Right renal cortex interstitium (tissue), 3 donors: ENCODE results near the gene XPNPEP2. TPM values are rescaled to one million over a fixed set of nuclear protein-coding genes. Genes with fewer than 3 reads are reported as not detected.
A peak's percentile ranks its signal among the peaks of the same experiment; 100 is the strongest.

Source experiments
- DNase-seq, 3 donors: peaks; one replicate each; pipeline ENCODE4 v3.0.0-alpha.2; 2013; ENCODE audit warnings: low read depth in 3 of 3, low spot score in 2 of 3
- polyA plus RNA-seq, 3 donors: library from polyadenylated mRNA; unstranded; fragments of 120-200 nt; gene quantifications; one replicate each; pipeline ENCODE4 v1.2.1, GENCODE V29; 2013; ENCODE audit not compliant: insufficient read length in 3 of 3

XPNPEP2 gene, protein sequence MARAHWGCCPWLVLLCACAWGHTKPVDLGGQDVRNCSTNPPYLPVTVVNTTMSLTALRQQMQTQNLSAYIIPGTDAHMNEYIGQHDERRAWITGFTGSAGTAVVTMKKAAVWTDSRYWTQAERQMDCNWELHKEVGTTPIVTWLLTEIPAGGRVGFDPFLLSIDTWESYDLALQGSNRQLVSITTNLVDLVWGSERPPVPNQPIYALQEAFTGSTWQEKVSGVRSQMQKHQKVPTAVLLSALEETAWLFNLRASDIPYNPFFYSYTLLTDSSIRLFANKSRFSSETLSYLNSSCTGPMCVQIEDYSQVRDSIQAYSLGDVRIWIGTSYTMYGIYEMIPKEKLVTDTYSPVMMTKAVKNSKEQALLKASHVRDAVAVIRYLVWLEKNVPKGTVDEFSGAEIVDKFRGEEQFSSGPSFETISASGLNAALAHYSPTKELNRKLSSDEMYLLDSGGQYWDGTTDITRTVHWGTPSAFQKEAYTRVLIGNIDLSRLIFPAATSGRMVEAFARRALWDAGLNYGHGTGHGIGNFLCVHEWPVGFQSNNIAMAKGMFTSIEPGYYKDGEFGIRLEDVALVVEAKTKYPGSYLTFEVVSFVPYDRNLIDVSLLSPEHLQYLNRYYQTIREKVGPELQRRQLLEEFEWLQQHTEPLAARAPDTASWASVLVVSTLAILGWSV
- polyA plus RNA-seq: 100 to 1,000 TPM in 1 of 3 donors, 10 to 100 TPM in 2; 53.7 to 101 (median 56.2) TPM

GRCh38 chrX:129738466-129739308, at the start of gene XPNPEP2:
XPNPEP2 (plus strand) TSS chrX:129738979; CDS start chrX:129739214, 235 bp downstream.
- DNase-seq: peak in 2 of 3 donors; percentile 21 to 38

DNA sequence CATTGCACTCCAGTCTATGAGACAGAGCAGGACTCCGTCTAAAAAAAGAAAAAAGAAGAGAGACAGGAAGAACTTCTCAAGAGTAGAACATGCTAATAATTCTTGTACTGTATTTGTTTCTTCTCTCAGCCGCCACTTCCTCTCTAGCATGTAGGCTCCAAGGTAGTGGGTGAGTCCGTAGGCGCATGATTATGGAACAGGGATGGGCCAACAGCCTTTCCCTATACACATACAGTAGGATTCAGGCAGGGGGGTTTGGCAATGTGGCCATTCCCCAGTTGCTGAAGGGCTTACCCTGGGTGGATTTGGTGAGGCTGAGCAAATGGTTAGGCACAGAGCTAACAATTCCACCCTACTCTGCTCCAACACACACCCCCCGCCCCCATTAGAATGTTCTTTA, 49.0 kb upstream of the XPNPEP2 start:
- DNase-seq: no peak

- DNase-seq: no peak
Measured at GRCh38 chrX:129690435-129690834, 48.3 kb upstream of the XPNPEP2 start.

DNA sequence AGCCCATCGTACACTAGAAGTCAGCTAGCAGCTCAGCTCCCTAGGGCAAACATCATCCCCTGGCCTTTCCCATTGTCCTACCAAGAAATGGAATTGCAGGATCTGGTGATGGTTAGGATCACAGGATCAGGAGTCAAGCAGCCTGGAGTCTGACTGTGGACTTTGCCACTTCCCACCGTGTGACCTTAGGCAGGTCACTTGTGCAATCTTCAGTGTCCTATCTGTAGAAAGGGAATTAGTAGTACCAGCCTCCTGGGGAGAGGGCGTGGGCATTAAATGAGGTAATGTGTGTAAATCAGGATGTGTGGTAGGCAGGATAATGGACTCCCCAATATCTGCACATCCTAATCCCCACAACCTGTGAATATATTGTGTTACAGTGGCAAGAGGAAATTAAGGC, 45.4 kb upstream of the XPNPEP2 start:
- DNase-seq: no peak

DNA sequence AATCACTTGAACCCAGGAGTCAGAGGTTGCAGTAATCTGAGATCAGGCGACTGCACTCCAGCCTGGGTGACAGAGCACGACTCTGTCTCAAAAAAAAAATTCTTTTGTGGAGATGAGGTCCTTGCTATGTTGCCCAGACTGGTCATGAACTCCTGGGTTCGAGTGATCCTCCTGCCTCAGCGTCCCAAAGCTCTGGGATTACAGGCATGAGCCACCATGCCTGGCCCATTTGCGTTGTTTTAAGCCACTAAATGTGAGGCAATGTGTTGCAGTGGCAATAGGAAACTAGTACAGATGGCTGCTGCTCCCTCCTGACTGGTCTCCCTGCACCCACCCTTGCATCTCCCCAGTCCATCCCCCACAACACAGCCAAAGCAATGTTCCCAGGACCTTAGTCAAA, 44.0 kb upstream of the XPNPEP2 start:
- DNase-seq: no peak

DNA sequence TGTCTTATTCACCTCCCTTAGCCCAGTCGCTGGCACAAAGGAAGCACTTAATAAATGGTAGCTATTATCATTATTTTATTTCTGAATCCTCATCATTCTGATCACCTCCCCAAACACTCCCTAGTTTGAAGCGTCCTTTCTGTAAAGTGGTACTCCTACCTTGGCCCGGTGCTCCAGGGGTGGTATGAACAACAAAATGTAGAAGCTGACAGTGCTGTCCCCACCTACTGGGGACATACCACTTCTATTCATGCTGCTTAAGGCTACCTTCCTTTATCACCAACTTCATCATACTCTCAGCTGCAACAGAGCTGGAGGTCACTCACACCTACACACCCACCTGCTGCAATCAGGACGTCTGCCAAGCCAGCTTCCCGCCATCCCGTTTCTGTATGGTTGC, 43.2 kb upstream of the XPNPEP2 start:
- DNase-seq: no peak

DNA sequence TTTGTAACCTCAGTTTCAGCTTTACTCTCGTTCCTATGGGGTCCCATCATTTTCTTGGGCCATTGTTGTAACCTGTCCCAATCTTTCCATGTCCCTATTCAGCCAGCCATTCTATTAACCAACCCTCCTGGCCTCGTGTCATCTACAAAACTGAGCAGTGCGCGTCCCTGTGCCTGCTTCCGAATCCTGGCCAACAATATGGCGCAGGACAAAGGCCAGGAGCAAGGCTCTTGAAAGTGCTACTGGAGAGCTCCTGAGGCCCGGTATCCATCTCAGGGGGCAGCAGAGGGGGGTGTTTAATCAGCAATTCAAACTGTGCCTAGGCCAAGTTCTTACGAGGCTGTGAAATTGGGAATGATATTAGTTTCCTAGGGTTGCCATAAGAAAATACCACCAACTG, 42.8 kb upstream of the XPNPEP2 start:
- no peak for DNase-seq

GRCh38 chrX:129696463-129697155, 42.2 kb upstream of the XPNPEP2 start:
- no peak for DNase-seq

DNA sequence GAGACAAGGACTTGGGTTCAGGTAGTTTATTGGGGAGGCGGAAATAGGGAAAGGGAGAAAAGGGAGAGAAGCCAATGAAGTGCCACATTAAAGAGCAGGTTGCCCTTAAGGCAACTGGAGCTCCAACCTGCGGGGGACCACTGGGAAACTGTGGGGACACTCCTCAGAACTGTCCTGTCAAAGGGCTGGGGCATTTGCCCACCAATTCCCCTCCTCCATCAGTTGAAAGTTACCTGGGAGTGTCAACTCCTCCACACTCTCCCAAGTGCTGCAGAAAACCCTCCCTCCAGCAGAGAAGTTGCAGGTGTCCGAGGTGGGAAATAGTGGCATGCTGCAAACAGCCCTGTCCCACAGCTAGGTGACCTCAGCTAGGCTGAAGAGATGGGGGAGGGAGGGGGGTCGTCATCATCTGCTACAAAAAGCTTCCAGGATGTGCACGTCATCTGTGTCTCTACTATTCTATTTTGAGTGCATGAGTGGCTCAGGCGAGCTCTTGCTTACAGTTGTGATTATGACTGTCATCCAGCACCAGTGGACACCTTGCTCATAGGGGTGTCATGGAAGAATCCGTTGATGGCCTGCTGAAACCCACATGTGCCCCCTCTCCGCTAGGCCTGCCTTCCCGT, 41.5 kb upstream of the XPNPEP2 start:
- no peak for DNase-seq

- DNase-seq: no peak
Measured at GRCh38 chrX:129698150-129698549, 40.6 kb upstream of the XPNPEP2 start.

- no peak for DNase-seq
Measured at GRCh38 chrX:129700536-129700935, 38.2 kb upstream of the XPNPEP2 start.

GRCh38 chrX:129701624-129702069, 37.1 kb upstream of the XPNPEP2 start:
- DNase-seq: no peak

DNA sequence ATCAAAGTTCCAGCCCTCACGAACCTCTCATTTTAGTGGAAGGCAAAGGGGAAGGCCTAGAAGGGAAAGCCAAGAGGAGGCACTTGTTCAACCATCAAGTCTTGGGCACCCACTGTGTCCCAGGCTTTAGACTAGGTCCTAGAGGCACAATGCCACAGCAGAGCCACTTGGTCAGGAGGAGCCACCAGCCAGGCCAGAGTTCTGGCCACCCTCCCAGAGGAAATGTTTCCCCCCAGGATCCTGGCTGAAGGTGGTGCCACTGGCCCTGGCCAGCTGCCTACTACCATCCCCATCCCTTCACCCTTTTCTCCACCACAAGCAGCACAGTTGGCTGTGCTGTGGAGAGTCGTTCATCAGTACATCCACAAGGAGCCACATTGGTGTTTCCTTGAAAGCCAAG, 34.3 kb upstream of the XPNPEP2 start:
- no peak for DNase-seq

GRCh38 chrX:129705377-129705925, 33.3 kb upstream of the XPNPEP2 start:
- DNase-seq: no peak

DNA sequence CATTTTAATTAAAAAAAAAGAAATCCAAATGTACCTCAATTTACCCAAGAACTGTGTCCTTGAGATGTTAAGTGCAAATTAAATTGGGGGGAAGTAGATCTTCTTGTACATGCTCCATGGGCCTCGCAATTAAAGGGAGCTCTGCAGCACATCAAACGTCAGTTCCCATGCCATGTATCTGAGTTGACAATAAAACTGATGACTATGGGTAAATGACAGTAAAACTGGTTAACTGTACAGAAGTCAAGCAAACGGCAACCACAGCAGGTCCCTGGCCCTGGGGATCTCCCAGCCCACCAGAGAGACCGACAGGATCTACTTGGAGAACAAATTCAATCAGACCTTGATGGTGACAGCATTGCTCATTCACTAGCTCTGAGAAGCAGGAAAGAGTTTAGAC, 32.8 kb upstream of the XPNPEP2 start:
- no peak for DNase-seq

- DNase-seq: no peak
Measured at GRCh38 chrX:129706400-129707072, 32.2 kb upstream of the XPNPEP2 start.

- DNase-seq: no peak
Measured at GRCh38 chrX:129714581-129714980, 24.2 kb upstream of the XPNPEP2 start.

GRCh38 chrX:129716507-129716906, 22.3 kb upstream of the XPNPEP2 start:
- DNase-seq: no peak

- no peak for DNase-seq
Measured at GRCh38 chrX:129717892-129718291, 20.9 kb upstream of the XPNPEP2 start.
